B cell (primary cell): ENCODE data around the gene CATSPERB.

ENCODE experiments used
- CTCF ChIP-seq: fragments of 200-600 bp; IDR thresholded peaks from one replicate; pipeline ENCODE4 v1.8.0; 2022; ENCODE audit warnings: antibody characterized with exemption, mild to moderate bottlenecking
- EZH2 ChIP-seq: IDR thresholded peaks from 2 replicates; pipeline ENCODE4 v1.6.1; 2012; ENCODE audit warnings: borderline replicate concordance, low read depth, mild to moderate bottlenecking, moderate library complexity, low read length; ENCODE audit not compliant: insufficient read depth, poor library complexity, severe bottlenecking

- no peak for TF ChIP-seq CTCF
- TF ChIP-seq EZH2: no peak
Measured at GRCh38 chr14:91693346-91693745, 38.5 kb downstream of the CATSPERB start.
